Adrenal gland (tissue), 12 donors: Measurements from ENCODE around the gene FAF1. TPM values are rescaled to one million over a fixed set of nuclear protein-coding genes. Genes with fewer than 3 reads are reported as not detected.

Experiments used
- DNase-seq, 7 donors: peaks; one replicate each; pipeline ENCODE4 v3.0.0-alpha.2; 2019 to 2020
- H3K27ac ChIP-seq, 5 donors: fragments of 200-600 bp; sonication (generic) in 4 of 5; 1 replicate in 3 of 5; 2 replicates in 2 of 5; pipeline versions ENCODE4 v1.5.1 to v1.8.0; 2016 to 2020; ENCODE audit warnings: mild to moderate bottlenecking in 1 of 5
- H3K27me3 ChIP-seq: fragments of 200-600 bp; 2 replicates; pipeline ENCODE4 v1.8.0; 2021
- H3K36me3 ChIP-seq, 2 donors: fragments of 200-600 bp; replicated peaks in 1 of 2; 1 replicate in 1 of 2; 2 replicates in 1 of 2; pipeline versions ENCODE4 v1.5.1 to v1.8.0; 2018 to 2022
- H3K4me1 ChIP-seq, 2 donors: fragments of 200-600 bp; replicated peaks in 1 of 2; 1 replicate in 1 of 2; 2 replicates in 1 of 2; pipeline versions ENCODE4 v1.5.1 to v1.8.0; 2018 to 2021
- H3K4me3 ChIP-seq, 4 donors: fragments of 200-600 bp; sonication (generic) in 3 of 4; one replicate each; pipeline ENCODE4 v1.5.1; 2016 to 2018
- H3K9me3 ChIP-seq, 3 donors: fragments of 200-600 bp; sonication (generic) in 1 of 3; replicated peaks in 1 of 3; 1 replicate in 2 of 3; 2 replicates in 1 of 3; pipeline versions ENCODE4 v1.5.1 to v1.8.0; 2016 to 2021
- CTCF ChIP-seq, 6 experiments: fragments of 450-650 bp in 4 of 6; fragments of 200-600 bp in 2 of 6; sonication (generic) in 1 of 6; IDR thresholded peaks; 1 replicate in 5 of 6; 2 replicates in 1 of 6; pipeline versions ENCODE4 v1.5.1 to v1.8.0; 2016 to 2021; ENCODE audit warnings: antibody characterized with exemption in 6 of 6, mild to moderate bottlenecking in 2 of 6, moderate library complexity in 1 of 6
- POLR2A ChIP-seq, 2 donors: fragments of 450-650 bp; IDR thresholded peaks; one replicate each; pipeline ENCODE4 v1.6.1; 2017; ENCODE audit warnings: antibody characterized with exemption in 2 of 2, mild to moderate bottlenecking in 2 of 2, moderate library complexity in 1 of 2
- WGBS, 4 donors: extraction: QIAGEN DNeasy Blood & Tissue Kit in 2 of 4; methylation state at CpG; one replicate each; pipeline versions ENCODE4 v1.1.5 to v1.1.7; 2013 to 2017; 5-methylcytosine and 5-hydroxymethylcytosine counted together
- intact Hi-C, 2 donors: fragments of 100-400 bp; cut with DNase I; formaldehyde crosslinking; loops; one replicate each; pipeline versions ENCODE4 v1.14.1 to v1.15.0; 2022 to 2023
- polyA plus RNA-seq, 3 donors: library from polyadenylated mRNA; stranded (reverse); fragments of 200-250 nt in 2 of 3; fragments of 350-450 nt in 1 of 3; fragmentation: Illumina TruSeq in 1 of 3; extraction: RNeasy Lipid Tissue Mini Kit (QIAGEN cat#74804) in 1 of 3; gene quantifications; one replicate each; pipeline ENCODE4 v1.2.3, GENCODE V29; 2013 to 2014
- total RNA-seq, 9 donors: library from RNA; depleted of rRNA in 4 of 9; stranded (reverse); fragments of >200 nt in 4 of 9; fragments of 120-200 nt in 1 of 9; fragmentation: NEBNext Ultra II Directional in 1 of 9; extraction: Animal tissue kit (Norgen Biotek cat#: 25700) in 1 of 9; gene quantifications; one replicate each; pipeline versions ENCODE4 v1.1.0 to v1.2.4, GENCODE V29; 2013 to 2023
- donor health status: healthy with polysubstance abuse.
- donor health status: Bipolar disorder and iron deficiency.
- donor health status: DM: yes; HTN: yes; CAD: no.
- donor health status: DM: no; HTN: no; CAD: no.
- donor health status: DM: no; HTN: no; CAD: no.
- donor health status: DM: yes; HTN: yes; CAD: no.

The FAF1 gene
- total and polyA plus RNA-seq, 12 donors: 23.4 to 88.4 (median 44.5) TPM

DNA sequence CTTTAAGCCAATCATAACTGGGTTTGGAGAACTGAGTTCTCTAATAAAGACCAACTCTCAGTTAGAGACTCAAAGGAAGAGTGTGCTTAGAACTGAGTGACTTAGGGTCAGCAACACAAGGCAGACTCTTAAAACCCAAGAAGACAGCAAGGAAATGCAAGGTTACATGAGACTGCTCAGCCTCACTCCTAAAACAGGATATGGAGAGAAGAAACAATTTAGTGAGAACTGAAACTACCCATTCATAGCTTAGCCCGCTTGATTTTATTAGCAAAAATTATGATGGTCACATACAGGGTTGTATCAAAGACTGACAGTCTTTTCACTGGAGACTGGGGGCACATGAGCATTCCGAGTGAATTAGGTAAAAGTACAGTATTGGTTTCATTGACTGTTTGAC lies 457.9 kb downstream of the FAF1 start:
- intact Hi-C loops: no loop called here
- no peaks in the 10 kb centered on the region for H3K4me1 ChIP-seq
- WGBS, 4 donors: 76 to 91% (median 85%) methylated on average over 2 of the region's 2 CpGs
- H3K9me3 ChIP-seq: no peaks in the 10 kb centered on the region
- H3K27me3 ChIP-seq: no peaks in the 10 kb centered on the region
- H3K27ac ChIP-seq: no peak overlapping the region
- DNase-seq: no peak
- no peak overlapping the region for H3K4me3 ChIP-seq
- H3K36me3 ChIP-seq: no peaks in the 10 kb centered on the region
- TF ChIP-seq POLR2A (IDR thresholded peaks at IDR 0.05): no peak
- no peak for TF ChIP-seq CTCF (IDR thresholded peaks at IDR 0.05)

DNA sequence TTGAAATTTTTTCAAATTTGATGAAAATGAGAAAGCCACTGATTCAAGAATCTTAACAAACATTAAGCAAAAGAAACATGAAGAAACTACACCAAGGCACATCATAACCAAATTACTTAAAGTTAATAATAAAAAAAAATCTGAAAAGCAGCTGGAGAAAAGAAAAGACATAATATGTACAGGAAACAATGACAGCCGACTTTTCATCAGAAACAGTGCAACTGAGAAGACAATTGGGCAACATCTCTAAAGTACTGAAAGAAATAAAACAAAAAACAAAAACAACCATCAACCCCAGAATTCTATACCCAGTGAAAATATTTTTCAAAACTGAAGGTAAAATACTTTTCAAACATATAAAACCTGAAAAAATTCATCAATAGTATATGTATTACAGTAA lies 463.1 kb downstream of the FAF1 start:
- DNase-seq: no peak
- no peaks in the 10 kb centered on the region for H3K9me3 ChIP-seq
- H3K27me3 ChIP-seq: no peaks in the 10 kb centered on the region
- H3K27ac ChIP-seq: no peak overlapping the region
- no peaks in the 10 kb centered on the region for H3K36me3 ChIP-seq
- TF ChIP-seq CTCF (IDR thresholded peaks at IDR 0.05): no peak
- no peak for TF ChIP-seq POLR2A (IDR thresholded peaks at IDR 0.05)
- no peak overlapping the region for H3K4me3 ChIP-seq
- H3K4me1 ChIP-seq: no peaks in the 10 kb centered on the region
- intact Hi-C loops: no loop called here
- 88 to 98% (median 95%) methylated on average over 1 of the region's 1 CpG for WGBS, 4 donors

DNA sequence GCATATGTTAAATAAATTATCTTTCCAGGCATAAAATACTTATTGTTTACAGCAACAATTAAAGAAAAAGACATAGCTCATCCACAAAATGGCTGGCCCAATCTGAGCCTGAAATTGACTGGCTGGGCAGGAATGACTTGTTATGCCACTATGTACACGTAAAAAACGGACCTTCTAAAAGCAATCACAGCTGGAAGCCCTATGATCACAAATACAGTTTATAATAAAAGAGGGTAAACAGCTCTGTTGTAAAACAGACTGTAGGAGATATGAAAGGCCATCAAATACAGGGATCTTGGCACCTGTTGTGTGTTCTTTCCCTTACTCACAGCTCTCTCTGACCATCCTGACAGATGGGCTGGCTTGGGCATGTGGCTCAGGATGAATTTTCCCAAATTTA lies 466.4 kb downstream of the FAF1 start:
- no peaks in the 10 kb centered on the region for H3K9me3 ChIP-seq
- peaks cover 7 to 8% of the 10 kb centered on the region in 2 donors for H3K4me1 ChIP-seq
- H3K27ac ChIP-seq: no peak overlapping the region
- H3K27me3 ChIP-seq: no peaks in the 10 kb centered on the region
- no peaks in the 10 kb centered on the region for H3K36me3 ChIP-seq
- no peak for TF ChIP-seq POLR2A (IDR thresholded peaks at IDR 0.05)
- no peak for TF ChIP-seq CTCF (IDR thresholded peaks at IDR 0.05)
- DNase-seq: no peak
- H3K4me3 ChIP-seq: no peak overlapping the region
- WGBS, 4 donors: 90 to 100% (median 98%) methylated on average over 2 of the region's 2 CpGs
- intact Hi-C loops: no loop called here

DNA sequence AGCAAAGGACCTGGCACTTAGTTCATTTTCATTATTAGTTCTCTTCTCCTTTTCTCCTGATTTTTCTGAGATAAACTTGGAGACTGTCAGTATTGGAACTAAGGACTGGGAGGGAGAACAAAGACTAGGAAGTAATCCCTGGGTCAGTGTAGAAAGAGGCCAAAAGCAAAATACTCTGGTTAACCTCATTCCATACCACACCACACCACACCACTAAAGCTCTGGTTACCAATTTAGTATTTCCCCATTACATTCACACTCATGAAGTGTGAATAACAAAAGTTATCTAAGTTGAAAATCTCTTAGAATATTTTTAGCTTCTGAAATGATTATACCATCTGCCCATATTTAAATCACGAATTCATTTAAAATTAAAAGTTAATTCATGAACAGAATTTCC lies 467.9 kb downstream of the FAF1 start:
- H3K27me3 ChIP-seq: no peaks in the 10 kb centered on the region
- DNase-seq: no peak
- no peak overlapping the region for H3K4me3 ChIP-seq
- no peak overlapping the region for H3K27ac ChIP-seq
- intact Hi-C loops: no loop called here
- WGBS, 4 donors: 93 to 97% (median 95%) methylated on average over 1 of the region's 1 CpG
- H3K9me3 ChIP-seq: no peaks in the 10 kb centered on the region
- no peaks in the 10 kb centered on the region for H3K36me3 ChIP-seq
- no peak for TF ChIP-seq CTCF (IDR thresholded peaks at IDR 0.05)
- no peak for TF ChIP-seq POLR2A (IDR thresholded peaks at IDR 0.05)
- peaks cover 7 to 10% of the 10 kb centered on the region in 2 donors for H3K4me1 ChIP-seq
